ENCODE data around the gene MUC2.

The MUC2 gene

DNA sequence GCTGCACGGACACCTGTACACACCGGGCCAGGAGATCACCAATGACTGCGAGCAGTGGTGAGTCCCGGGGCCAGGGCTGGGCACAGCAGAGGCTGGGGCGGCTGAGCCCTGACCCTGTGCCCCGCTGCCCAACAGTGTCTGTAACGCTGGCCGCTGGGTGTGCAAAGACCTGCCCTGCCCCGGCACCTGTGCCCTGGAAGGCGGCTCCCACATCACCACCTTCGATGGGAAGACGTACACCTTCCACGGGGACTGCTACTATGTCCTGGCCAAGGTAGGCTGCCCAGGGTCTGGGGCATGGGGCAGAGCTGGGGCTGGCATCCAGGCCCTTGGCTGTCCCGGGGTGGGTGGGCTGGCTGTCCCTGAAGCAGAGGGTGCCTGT is 7.7 kb downstream of the MUC2 start:
- ChIA-PET CTCF (no interaction called here), POLR2A (no interaction called here)
- no peak for TF ChIP-seq ZNF384 (IDR thresholded peaks at IDR 0.05)
- TF ChIP-seq FOXK2 (IDR thresholded peaks at IDR 0.05): no peak
- TF ChIP-seq BHLHE40 (IDR thresholded peaks at IDR 0.05; ENCODE audit: borderline replicate concordance): no peak
- TF ChIP-seq ELF4 (IDR thresholded peaks at IDR 0.05): no peak
- TF ChIP-seq HDGF (IDR thresholded peaks at IDR 0.05; ENCODE audit: borderline replicate concordance): no peak
- no peak for TF ChIP-seq L3MBTL2 (conservative IDR thresholded peaks at IDR 0.05)
- TF ChIP-seq NFRKB (IDR thresholded peaks at IDR 0.05): no peak
- TF ChIP-seq FOXA1 (IDR thresholded peaks at IDR 0.05): no peak
- TF ChIP-seq TARDBP (IDR thresholded peaks at IDR 0.05): no peak
- TF ChIP-seq SUZ12 (IDR thresholded peaks at IDR 0.05): no peak
- TF ChIP-seq CTBP1 (IDR thresholded peaks at IDR 0.05; ENCODE audit: borderline replicate concordance): no peak
- no peak for TF ChIP-seq LEF1 (IDR thresholded peaks at IDR 0.05; ENCODE audit: borderline replicate concordance)
- no peak for TF ChIP-seq SP1 (IDR thresholded peaks at IDR 0.05)
- TF ChIP-seq ARNT (IDR thresholded peaks at IDR 0.05): no peak
- no peak for TF ChIP-seq FOXM1 (IDR thresholded peaks at IDR 0.05; ENCODE audit: borderline replicate concordance)
- no peak for TF ChIP-seq PKNOX1 (IDR thresholded peaks at IDR 0.05)
- no peak for DNase-seq (ENCODE audit: extremely low spot score)

DNA sequence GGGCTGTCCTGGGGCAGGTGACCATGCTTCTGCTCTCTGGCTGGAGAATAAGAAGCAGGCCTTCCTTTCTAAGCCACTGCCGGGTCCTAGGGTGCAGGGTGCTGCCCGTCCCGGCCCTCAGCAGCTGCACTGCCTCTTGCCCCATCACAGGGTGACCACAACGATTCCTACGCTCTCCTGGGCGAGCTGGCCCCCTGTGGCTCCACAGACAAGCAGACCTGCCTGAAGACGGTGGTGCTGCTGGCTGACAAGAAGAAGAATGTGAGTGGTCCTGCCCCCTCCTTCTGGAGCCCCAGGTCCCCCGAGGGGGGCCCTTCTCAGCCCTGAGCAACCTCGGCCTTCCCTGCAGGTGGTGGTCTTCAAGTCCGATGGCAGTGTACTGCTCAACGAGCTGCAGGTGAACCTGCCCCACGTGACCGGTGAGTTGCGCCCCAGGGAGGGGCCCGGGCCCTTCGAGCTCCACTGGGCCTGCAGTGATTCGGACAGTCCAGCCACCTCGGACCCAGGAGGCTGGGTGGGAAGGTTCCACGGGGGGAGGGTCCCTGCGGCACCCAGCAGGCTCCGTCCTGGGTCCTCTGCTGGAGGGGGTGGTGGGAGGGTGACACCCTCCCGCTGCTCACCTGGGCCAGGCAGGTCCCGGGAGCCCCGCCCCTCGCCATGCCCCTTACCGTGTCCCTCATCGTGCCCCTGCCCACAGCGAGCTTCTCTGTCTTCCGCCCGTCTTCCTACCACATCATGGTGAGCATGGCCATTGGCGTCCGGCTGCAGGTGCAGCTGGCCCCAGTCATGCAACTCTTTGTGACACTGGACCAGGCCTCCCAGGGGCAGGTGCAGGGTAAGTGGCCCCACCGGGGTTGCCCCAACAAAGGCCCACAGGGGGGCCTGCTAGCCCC is 8.3 kb downstream of the MUC2 start:
- POLR2A ChIA-PET: no interaction called here
- TF ChIP-seq SUZ12 (IDR thresholded peaks at IDR 0.05) (no peak), FOXA1 (IDR thresholded peaks at IDR 0.05) (no peak), PKNOX1 (IDR thresholded peaks at IDR 0.05) (no peak), TARDBP (IDR thresholded peaks at IDR 0.05) (no peak), ZNF384 (IDR thresholded peaks at IDR 0.05) (no peak), ELF4 (IDR thresholded peaks at IDR 0.05) (no peak), HDGF (IDR thresholded peaks at IDR 0.05; ENCODE audit: borderline replicate concordance) (no peak)
- CTCF ChIA-PET: no interaction called here
- DNase-seq (ENCODE audit: extremely low spot score): no peak

DNA sequence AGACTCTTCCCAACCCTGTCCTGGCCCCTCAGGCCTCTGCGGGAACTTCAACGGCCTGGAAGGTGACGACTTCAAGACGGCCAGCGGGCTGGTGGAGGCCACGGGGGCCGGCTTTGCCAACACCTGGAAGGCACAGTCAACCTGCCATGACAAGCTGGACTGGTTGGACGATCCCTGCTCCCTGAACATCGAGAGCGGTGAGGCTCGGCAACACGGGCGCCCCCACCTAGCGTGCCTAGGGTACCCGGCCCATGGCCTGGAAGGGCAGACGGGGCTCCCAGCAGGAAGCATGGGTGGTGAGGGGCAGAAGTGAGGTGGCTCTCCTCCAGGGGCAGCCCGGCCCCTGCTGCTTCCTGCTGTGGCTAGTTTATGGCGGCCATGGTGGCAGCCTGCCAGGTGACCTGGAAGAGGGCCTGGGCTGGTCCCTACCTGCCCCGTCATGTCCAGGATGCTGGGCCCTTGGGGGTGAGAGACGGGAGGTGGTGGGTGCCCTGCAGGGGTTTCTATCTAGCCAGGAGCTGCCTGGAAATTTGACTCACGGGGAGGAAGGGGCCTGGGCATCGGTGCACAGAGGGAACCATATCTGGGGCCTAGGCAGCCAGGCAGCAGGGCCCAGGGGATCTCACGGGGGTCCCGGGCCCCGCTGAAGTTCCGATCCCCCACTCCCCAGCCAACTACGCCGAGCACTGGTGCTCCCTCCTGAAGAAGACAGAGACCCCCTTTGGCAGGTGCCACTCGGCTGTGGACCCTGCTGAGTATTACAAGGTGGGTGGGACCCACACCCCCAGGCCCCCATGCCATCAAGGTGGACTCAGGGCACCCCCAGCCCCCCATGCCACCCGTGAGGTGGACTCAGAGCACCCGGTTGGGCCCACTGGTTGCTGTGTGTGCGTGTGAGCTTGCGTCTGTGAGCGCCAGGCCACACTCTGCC is 9.2 kb downstream of the MUC2 start:
- DNase-seq (ENCODE audit: extremely low spot score): no peak
- TF ChIP-seq TARDBP (IDR thresholded peaks at IDR 0.05) (no peak), ARNT (IDR thresholded peaks at IDR 0.05) (no peak), CTBP1 (IDR thresholded peaks at IDR 0.05; ENCODE audit: borderline replicate concordance) (no peak), SP1 (IDR thresholded peaks at IDR 0.05) (no peak), HDGF (IDR thresholded peaks at IDR 0.05; ENCODE audit: borderline replicate concordance) (no peak), ELF4 (IDR thresholded peaks at IDR 0.05) (no peak), PKNOX1 (IDR thresholded peaks at IDR 0.05) (no peak), LEF1 (IDR thresholded peaks at IDR 0.05; ENCODE audit: borderline replicate concordance) (no peak), FOXA1 (IDR thresholded peaks at IDR 0.05) (no peak), NFRKB (IDR thresholded peaks at IDR 0.05) (no peak), L3MBTL2 (conservative IDR thresholded peaks at IDR 0.05) (no peak)
- CTCF ChIA-PET: no interaction called here
- POLR2A ChIA-PET: no interaction called here

GRCh38 chr11:1084561-1085439 is 10.1 kb downstream of the MUC2 start:
- POLR2A ChIA-PET: no interaction called here
- CTCF ChIA-PET: no interaction called here
- DNase-seq (ENCODE audit: extremely low spot score): no peak
- TF ChIP-seq FOXK2 (IDR thresholded peaks at IDR 0.05) (no peak), SUZ12 (IDR thresholded peaks at IDR 0.05) (no peak), BHLHE40 (IDR thresholded peaks at IDR 0.05; ENCODE audit: borderline replicate concordance) (no peak), PKNOX1 (IDR thresholded peaks at IDR 0.05) (no peak), ELF4 (IDR thresholded peaks at IDR 0.05) (no peak), FOXM1 (IDR thresholded peaks at IDR 0.05; ENCODE audit: borderline replicate concordance) (no peak), ARNT (IDR thresholded peaks at IDR 0.05) (no peak), CTBP1 (IDR thresholded peaks at IDR 0.05; ENCODE audit: borderline replicate concordance) (no peak), FOXA1 (IDR thresholded peaks at IDR 0.05) (no peak), NFRKB (IDR thresholded peaks at IDR 0.05) (no peak), TARDBP (IDR thresholded peaks at IDR 0.05) (no peak), L3MBTL2 (conservative IDR thresholded peaks at IDR 0.05) (no peak), ZNF384 (IDR thresholded peaks at IDR 0.05) (no peak), HDGF (IDR thresholded peaks at IDR 0.05; ENCODE audit: borderline replicate concordance) (no peak), LEF1 (IDR thresholded peaks at IDR 0.05; ENCODE audit: borderline replicate concordance) (no peak), SP1 (IDR thresholded peaks at IDR 0.05) (no peak)

Measured in HEK293T (cell line).